NCI-H128 (cell line): ENCODE measurements around the gene APBA3.

Source experiments
- DNase-seq: peaks from one replicate; lab custom pipeline; 2025; ENCODE audit not compliant: unreplicated experiment; lab: John Stamatoyannopoulos, UW

The APBA3 gene

DNA sequence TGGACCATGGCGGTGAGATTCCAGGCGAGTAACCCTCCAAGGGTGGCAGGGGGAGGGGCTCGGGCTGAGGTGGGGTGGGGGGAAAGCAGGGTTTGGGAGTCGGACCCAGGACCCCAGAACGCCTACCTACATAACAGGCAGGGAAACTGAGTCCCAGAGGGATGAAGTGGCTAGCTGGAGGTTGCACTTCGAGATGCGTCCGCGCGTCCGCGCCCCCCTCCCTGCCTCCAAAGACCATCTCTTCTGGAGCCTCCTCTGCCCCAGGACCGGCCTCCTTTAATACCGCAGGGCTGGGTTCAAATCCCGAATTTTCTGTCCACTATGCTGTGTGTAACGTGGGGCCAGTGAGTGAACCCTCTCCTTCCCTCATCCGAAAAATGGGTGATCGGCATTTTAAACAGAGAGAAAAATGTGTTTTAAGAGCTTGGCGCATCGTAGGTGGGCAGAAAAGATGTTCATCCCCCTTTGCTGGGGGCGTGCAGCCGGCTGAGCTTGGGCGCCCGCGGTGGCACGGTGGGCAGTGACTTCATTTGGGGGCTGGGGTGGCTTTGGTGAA is 39.5 kb downstream of the APBA3 start:
- no peak for DNase-seq

DNA sequence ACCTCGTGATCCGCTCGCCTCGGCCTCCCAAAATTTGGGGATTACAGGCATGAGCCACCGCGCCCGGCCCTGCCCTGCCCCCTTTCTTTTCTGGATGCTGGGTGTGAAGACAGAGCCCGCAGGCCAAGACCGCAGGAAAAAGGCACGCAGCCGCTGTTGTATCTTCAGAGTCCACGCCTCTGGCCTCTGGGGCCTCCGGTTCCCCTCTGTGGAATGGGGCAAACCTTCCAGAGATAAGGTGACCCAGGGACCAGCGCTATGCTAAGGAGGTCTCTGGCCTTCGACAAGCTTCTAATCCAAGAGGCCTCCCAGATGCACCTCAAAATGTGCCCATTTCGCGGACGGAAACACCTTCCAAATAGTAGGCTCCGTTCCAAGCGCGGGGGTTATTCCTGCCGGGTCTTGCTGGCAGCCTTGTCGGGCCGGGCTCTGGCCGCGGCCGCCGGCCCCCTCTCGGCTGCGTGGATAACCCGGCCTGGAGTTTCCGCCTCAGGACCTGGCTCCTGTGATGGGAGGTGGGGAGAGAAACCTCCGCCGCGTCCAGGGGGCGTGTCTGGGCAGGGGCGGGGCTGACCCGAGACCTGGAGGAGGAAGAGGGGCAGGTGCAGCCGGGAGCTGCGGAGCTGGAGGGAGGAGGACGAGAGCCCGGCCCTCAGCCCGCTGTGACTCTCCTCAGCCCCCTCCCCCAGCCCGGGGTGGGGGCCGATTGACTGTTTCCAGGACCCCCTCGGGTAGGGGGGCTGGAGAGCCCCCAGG is 40.2 kb downstream of the APBA3 start:
- peak; percentile 65 for DNase-seq

DNA sequence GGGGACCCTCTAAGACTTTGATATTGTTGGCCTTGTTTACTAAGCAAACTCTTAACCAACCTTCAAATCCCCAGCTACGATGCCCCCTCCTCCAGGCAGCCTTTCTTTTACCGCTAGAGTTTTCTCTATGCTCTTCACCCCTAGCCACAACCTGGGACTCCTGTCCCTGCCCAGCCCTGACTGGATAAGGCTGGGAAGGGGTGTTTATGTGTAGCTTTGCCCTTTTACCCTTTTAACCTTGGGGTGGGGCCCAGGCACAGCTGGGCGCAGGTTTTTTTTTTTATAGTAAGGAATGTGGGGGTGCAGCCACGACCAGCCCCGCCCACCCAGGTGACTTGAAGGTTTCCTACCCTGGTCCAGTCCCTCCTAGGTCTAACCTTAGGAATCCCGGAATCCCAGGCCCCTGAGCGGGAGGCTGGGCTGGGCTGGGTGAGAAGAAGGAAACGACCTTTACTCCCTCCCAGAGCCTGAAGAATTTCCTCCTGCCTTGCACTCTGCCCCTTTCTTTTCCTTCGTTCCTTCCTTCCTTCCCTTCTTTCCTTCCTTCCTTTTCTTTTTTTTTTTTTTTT is 41.1 kb downstream of the APBA3 start:
- no peak for DNase-seq

DNA sequence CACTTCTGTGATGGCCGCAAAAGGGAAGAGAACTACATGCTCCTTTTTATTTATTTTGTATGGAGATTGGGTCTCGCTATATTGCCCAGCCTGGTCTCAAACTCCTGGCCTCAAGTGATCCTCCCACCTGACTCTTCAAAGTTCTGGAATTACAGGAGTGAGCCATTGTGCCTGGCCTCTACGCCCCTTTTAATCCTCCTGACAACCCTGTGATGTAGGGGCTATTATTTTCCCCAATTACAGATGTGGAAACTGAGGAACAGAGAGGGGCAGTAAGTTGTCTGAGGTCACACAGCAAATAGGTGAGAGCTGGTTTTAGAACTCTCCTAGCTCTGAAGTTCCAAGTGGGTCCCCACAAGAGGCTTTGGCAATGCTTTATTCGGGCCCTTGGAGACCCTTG is 41.6 kb downstream of the APBA3 start:
- no peak for DNase-seq

DNA sequence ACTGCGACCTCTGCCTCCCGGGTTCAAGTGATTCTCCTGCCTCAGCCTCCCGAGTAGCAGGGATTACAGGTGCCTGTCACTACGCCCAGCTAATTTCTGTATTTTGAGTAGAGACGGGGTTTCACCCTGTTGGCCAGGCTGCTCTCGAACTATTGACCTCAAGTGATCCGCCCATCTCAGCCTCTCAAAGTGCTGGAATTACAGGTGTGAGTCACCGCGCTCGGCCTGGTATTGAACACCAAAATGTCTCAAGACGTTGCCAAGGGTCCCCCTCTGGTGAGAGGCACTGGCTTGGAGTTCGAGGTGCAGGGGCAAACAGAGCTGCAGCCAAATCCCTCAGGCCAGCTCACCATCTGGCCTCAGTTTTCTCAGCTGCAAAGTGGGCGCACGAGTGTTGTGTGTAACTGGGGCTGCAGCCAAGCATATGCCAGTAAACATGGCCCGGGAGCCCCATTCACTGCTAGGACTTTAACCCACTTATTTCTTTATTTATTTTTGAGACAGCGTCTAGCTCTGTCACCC is 45.3 kb downstream of the APBA3 start:
- no peak for DNase-seq

DNA sequence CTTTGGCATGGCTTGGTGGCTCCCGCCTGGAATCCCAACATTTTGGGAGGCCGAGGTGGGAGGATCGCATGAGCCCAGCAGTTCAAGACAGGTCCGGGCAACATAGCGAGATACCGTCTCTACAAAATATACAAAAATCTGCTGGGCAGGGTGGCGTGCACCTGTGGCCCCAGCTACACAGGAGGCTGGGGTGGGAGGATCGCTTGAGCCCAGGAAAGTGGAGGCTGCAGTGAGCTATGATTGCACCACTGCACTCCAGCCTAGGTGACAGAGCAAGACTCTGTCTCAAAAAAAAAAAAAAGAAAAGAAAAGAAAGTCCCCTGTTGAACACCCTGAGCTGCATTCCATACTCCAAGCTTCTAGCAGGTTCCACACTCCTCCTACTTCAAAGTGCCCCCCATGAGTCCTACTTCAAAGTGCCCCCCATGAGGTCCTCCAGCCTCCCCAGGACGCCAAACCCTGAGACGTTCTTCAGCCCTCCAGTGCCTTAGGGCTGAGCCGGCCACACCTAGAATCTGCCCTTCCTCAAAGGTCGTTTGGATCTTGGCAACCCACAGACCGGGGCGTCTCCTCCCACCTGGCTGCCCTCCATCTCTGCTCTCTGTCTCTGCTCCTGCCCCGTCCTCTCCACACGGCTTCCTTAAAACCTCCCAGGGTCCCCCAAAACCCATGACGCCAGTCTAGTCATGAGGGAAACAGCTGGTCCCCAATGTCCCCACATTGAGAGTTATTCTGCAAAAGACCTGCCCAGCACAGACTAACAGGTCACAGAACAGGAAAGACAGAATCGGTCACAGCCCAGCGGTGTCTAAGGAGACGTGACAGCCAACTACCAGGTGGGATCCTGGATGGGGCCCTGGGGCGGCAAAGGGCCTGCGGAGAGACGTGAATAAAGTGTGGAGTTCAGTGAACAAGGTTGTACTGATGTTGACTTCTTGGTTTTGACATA is 48.6 kb downstream of the APBA3 start:
- DNase-seq, result no peak

DNA sequence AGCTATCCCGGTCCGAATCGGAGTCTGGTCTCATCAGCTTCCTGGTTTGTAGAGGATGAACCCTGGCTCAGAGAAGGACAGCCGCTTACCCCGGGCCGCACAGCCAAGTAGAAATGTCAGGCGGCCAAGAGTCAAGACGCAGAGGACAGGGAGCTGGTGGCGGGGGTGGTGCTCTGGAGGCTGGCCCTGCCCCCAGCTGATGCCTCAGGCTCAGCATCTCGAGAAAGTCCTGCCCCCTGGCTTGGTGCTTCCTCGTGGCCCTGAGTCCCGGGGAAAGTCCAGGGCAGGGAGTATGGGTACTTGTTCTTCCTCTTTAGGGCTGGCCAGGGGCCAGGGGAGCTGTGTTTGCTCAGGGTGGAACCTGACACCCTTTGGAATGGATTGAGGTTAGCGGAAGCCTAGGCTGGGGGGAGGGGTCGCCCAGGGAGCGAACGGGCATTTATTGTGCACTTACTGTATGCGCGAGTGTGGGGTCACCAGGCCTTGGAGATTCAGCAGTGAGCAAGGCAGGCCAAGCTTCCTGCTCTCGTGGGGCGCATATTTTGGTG is 51.2 kb downstream of the APBA3 start:
- peak; percentile 30 for DNase-seq

DNA sequence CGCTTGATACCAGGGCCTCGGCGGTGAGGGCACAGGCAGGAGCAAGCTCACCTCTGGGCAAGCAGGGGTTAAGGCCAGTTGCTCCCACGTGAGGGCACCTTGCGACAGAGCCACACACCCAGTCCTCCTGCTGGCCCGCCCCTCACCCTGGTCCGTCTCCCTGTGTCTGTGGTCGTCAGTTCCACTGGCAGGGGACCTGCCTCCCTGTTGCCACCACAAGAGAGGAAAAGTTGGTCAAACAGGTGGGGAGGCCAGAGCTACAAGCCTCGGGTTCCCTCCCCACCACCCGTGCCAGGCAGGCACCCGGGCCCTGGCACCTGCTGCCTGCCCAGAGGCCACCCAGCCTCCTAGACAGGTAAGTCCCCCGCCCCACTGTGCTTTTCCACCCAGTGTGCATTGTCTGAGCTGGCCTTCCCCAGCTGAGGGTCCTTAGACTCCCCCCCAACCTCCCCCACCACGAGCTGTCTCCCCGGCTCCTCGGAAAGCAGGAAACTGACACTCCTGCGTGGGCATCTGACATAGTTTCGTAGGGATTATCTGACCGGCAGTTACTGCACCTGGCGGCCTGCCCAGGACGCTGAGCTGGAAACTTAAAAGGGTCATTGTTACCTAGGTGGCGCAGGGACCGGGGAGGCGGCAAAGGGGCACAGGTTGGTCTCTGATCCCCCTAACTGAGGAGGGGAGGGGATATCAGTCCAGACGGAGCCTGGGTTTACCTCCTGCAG is 53.1 kb downstream of the APBA3 start, which contains the start of gene TJP3:
Gene TJP3, plus strand, starts transcription at position 178 of the 725 bp plus-strand sequence. CDS start 20,049 bp downstream, outside the sequence.
- DNase-seq, result no peak

DNA sequence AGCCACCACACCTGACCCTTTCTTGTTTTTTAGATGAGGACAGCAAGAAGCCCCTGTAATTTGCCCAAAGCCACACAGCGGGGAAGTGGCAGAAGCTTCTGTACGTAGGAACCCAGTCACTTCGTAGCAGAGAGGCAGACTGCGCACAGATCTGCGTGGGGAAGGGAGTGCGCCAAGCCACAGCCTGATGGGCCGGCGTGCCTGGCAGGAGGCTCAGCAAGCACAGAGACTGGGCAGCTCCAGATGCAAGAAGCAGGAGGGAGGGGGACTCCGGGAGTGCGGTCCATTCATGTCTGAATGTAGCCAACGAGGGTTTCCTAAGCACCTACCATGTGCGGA is 53.7 kb downstream of the APBA3 start:
- DNase-seq, result no peak

DNA sequence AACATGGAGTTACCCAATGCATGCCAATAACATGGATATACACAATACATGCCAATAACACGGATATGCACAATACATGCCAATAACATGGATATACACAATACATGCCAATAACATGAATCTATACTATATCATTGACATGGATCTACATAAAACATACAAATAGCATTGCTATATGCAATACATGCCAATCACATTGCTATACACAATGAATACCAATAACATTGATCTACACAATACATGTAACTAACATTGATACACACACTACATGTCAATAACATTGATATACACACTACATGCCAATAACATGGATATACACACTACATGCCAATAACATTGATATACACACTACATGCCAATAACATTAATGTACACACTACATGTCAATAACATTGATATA is 60.3 kb downstream of the APBA3 start:
- no peak for DNase-seq
